ENCODE results near the gene CCND1.

DNA sequence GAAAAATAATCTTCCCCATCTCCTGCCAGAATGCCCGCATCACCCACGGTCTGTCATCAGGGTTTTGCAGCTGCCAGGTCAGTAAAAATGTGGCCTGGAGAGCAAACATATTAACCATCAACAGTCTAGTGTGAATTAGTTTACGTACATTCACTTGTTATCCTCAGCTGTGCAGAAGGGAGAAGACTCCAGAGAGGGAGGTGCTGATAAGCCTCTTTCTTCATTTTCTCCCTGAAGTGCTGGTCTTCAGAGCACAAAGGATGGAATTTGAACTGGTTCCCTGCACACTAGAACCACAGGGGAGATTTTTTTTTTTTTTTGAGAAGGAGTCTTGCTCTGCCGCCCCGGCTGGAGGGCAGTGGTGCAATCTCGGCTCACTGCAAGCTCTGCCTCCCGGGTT is 54.6 kb downstream of the CCND1 start:
- no peak for TF ChIP-seq CTCF (IDR thresholded peaks at IDR 0.05)
- no peak for TF ChIP-seq POLR2A (IDR thresholded peaks at IDR 0.05)

Measured in heart left ventricle (tissue), 13 donors.